K562 (cell line): ENCODE measurements around the gene PYROXD2. TPM values are rescaled to one million over a fixed set of nuclear protein-coding genes. Genes with fewer than 3 reads are reported as not detected.

ENCODE experiments used
- ATAC-seq: fragments of 200-7000 bp; cut with Tn5 transposase; 3 replicates; pipeline ENCODE4 v1.9.1; 2020; ENCODE audit warnings: moderate library complexity
- BruUV-seq: library from RNA; stranded (reverse); fragments of 400-500 nt; replicated peaks from 2 replicates; lab custom pipeline; 2021; lab: Mats Ljungman, UMichigan
- CTCF ChIA-PET: fragments of 300-600 bp; formaldehyde crosslinking; extraction: SDS; loops from one replicate; lab custom pipeline; 2021; ENCODE audit warnings: low intra/inter-chr PET ratio; lab: Yijun Ruan, JAX
- POLR2A ChIA-PET: fragments of 300-600, 350-650 bp; sonication (Branson Sonifier 250); formaldehyde crosslinking; extraction: SDS; loops from one replicate; lab custom pipeline; 2021; ENCODE audit warnings: antibody characterized with exemption, inconsistent platforms; lab: Yijun Ruan, JAX
- DNase-seq, 4 experiments: peaks; one replicate each; pipeline versions ENCODE4 v3.0.0 to v3.0.0-alpha.2; 2011 to 2018; ENCODE audit warnings: low spot score in 3 of 4, mixed read lengths in 3 of 4; ENCODE audit errors: extremely low read depth in 1 of 4
- FAIRE-seq: peaks from 2 replicates; lab custom pipeline; 2011; peaks lifted over from hg19 to GRCh38; lab: Jason Lieb, UNC
- H2AFZ ChIP-seq: 2 replicates; pipeline ENCODE4 v1.6.0; 2011; ENCODE audit warnings: low read depth, low read length, control low read depth, inconsistent platforms
- H3K27ac ChIP-seq: fragments of 200-600 bp; 3 replicates; pipeline ENCODE4 v1.8.0; 2011; ENCODE audit warnings: low read depth, mild to moderate bottlenecking, control low read depth, inconsistent platforms, low read length, moderate library complexity, mixed read lengths; ENCODE audit errors: extremely low read depth
- H3K27me3 ChIP-seq, 2 experiments: fragments of 300-600 bp in 1 of 2; 2 replicates in 1 of 2; 3 replicates in 1 of 2; pipeline versions ENCODE4 v1.6.0 to v1.8.0; 2011; ENCODE audit warnings: inconsistent platforms in 2 of 2, low read length in 2 of 2, mild to moderate bottlenecking in 1 of 2, mixed read lengths in 1 of 2, moderate library complexity in 1 of 2; ENCODE audit not compliant: control insufficient read depth in 2 of 2, insufficient read depth in 2 of 2
- H3K36me3 ChIP-seq: fragments of 300-600 bp; 3 replicates; pipeline ENCODE4 v1.8.0; 2011; ENCODE audit warnings: mild to moderate bottlenecking, low read length, inconsistent platforms; ENCODE audit not compliant: control insufficient read depth, insufficient read depth
- H3K4me1 ChIP-seq, 2 experiments: fragments of 200-600 bp in 1 of 2; replicated peaks in 1 of 2; 2 replicates in 1 of 2; 3 replicates in 1 of 2; pipeline versions ENCODE4 v1.5.1 to v1.8.0; 2011; ENCODE audit warnings: inconsistent platforms in 2 of 2, low read length in 2 of 2, mild to moderate bottlenecking in 1 of 2, mixed read lengths in 1 of 2, moderate library complexity in 1 of 2; ENCODE audit not compliant: control insufficient read depth in 2 of 2, insufficient read depth in 2 of 2
- H3K4me2 ChIP-seq: 2 replicates; pipeline ENCODE4 v1.6.1; 2011; ENCODE audit warnings: low read length, control low read depth, inconsistent platforms, mixed read lengths; ENCODE audit not compliant: insufficient read depth
- H3K4me3 ChIP-seq: fragments of 200-600 bp; sonication (generic), shearing (Covaris generic); 2 replicates; pipeline ENCODE4 v1.5.1; 2016; ENCODE audit warnings: control low read depth, inconsistent platforms
- H3K79me2 ChIP-seq: fragments of 200-600 bp; 3 replicates; pipeline ENCODE4 v1.8.0; 2011; ENCODE audit warnings: low read length, inconsistent platforms; ENCODE audit not compliant: control insufficient read depth, insufficient read depth
- H3K9ac ChIP-seq, 2 experiments: 2 replicates each; pipeline versions ENCODE4 v1.6.0 to v1.6.1; 2011; ENCODE audit warnings: low read depth in 2 of 2, low read length in 2 of 2, control low read depth in 1 of 2, inconsistent platforms in 1 of 2, mild to moderate bottlenecking in 1 of 2, mixed read lengths in 1 of 2; ENCODE audit not compliant: insufficient read depth in 1 of 2
- H3K9me1 ChIP-seq: one replicate; pipeline ENCODE4 v1.6.0; 2011; ENCODE audit warnings: inconsistent platforms, mild to moderate bottlenecking, low read length, moderate library complexity; ENCODE audit not compliant: control insufficient read depth, insufficient read depth
- H3K9me3 ChIP-seq: replicated peaks from 2 replicates; pipeline ENCODE4 v1.5.1; 2011; ENCODE audit warnings: low read depth, low read length, inconsistent platforms; ENCODE audit not compliant: control insufficient read depth, insufficient read depth
- H4K20me1 ChIP-seq: replicated peaks from 2 replicates; pipeline ENCODE4 v1.6.1; 2011; ENCODE audit warnings: low read length, inconsistent platforms, mixed read lengths; ENCODE audit not compliant: control insufficient read depth, insufficient read depth
- BHLHE40 ChIP-seq: IDR thresholded peaks from 2 replicates; pipeline ENCODE4 v1.6.1; 2011; ENCODE audit warnings: low read length, improper control_type of control experiment
- CXXC5 ChIP-seq: fragments of 250-450 bp; sonication (Bioruptor Pico); IDR thresholded peaks from 2 replicates; pipeline ENCODE4 v1.8.0; 2022; ENCODE audit warnings: inconsistent platforms, mild to moderate bottlenecking, moderate library complexity
- HNRNPK ChIP-seq: fragments of 200-400 bp; formaldehyde crosslinking; IDR thresholded peaks from one replicate; pipeline ENCODE4 v1.6.1; 2018; ENCODE audit warnings: mild to moderate bottlenecking, low read depth, low read length; ENCODE audit not compliant: poor library complexity, severe bottlenecking
- ILF3 ChIP-seq: fragments of 450-650 bp; IDR thresholded peaks from 2 replicates; pipeline ENCODE4 v1.6.1; 2018; ENCODE audit warnings: antibody characterized with exemption, mild to moderate bottlenecking, moderate library complexity, borderline replicate concordance
- MBD2 ChIP-seq: sonication (generic); IDR thresholded peaks from 2 replicates; pipeline ENCODE4 v1.6.1; 2016; ENCODE audit warnings: low read depth, borderline replicate concordance
- MTA3 ChIP-seq: fragments of 450-650 bp; formaldehyde crosslinking; IDR thresholded peaks from 2 replicates; pipeline ENCODE4 v1.6.1; 2017; ENCODE audit warnings: mild to moderate bottlenecking, borderline replicate concordance
- NFYB ChIP-seq: IDR thresholded peaks from 2 replicates; pipeline ENCODE4 v1.6.1; 2011; ENCODE audit warnings: mild to moderate bottlenecking, moderate library complexity; ENCODE audit not compliant: insufficient read length; ENCODE audit errors: extremely low read depth
- PML ChIP-seq: IDR thresholded peaks from 2 replicates; pipeline ENCODE4 v1.6.1; 2012; ENCODE audit warnings: low read length, inconsistent platforms
- SLC30A9 ChIP-seq: fragments of 250-450 bp; sonication (Bioruptor Pico); IDR thresholded peaks from 2 replicates; pipeline ENCODE4 v1.8.0; 2022; ENCODE audit warnings: mild to moderate bottlenecking, moderate library complexity
- YY1 ChIP-seq, 3 experiments: IDR thresholded peaks; 2 replicates each; pipeline ENCODE4 v1.6.1; 2011; ENCODE audit warnings: low read length in 2 of 3, mild to moderate bottlenecking in 2 of 3, moderate library complexity in 2 of 3, borderline replicate concordance in 1 of 3, control low read depth in 1 of 3, low read depth in 1 of 3; ENCODE audit not compliant: insufficient read depth in 3 of 3, insufficient replicate concordance in 2 of 3, control insufficient read depth in 1 of 3, insufficient read length in 1 of 3; ENCODE audit errors: extremely low read depth in 1 of 3
- ZNF717 ChIP-seq: fragments of 250-450 bp; sonication (Bioruptor Pico); IDR thresholded peaks from 2 replicates; pipeline ENCODE4 v1.5.0; 2021
- WGBS: fragments of 100-300 bp; shearing (Covaris generic); methylation state at CpG from one replicate; pipeline ENCODE4 v1.1.6; 2016; ENCODE audit warnings: low coverage, mixed read lengths; ENCODE audit not compliant: insufficient coverage; ENCODE audit errors: missing lambda C conversion rate; 5-methylcytosine and 5-hydroxymethylcytosine counted together
- in situ Hi-C: fragments of 300-500 bp; cut with MboI; formaldehyde crosslinking; loops from 4 replicates; pipeline ENCODE4 v1.15.0; 2018; ENCODE audit warnings: inconsistent platforms, mixed read lengths
- intact Hi-C: fragments of 100-400 bp; cut with micrococcal nuclease; formaldehyde crosslinking; loops from 2 replicates; pipeline ENCODE4 v1.14.2; 2022
- polyA plus RNA-seq, 8 experiments: library from polyadenylated mRNA; depleted of rRNA in 4 of 8; stranded (reverse) in 5 of 8; unstranded in 3 of 8; fragments of >200 nt; fragmentation: Nextera tagmentation in 2 of 8; fragmentation: Illumina TruSeq in 1 of 8; extraction: Ambion mirVana in 2 of 8; extraction: Trizol in 1 of 8; gene quantifications; 2 replicates each; pipeline versions ENCODE4 v1.2.1 to v1.2.3, GENCODE V29; 2011 to 2014; ENCODE audit warnings: inconsistent platforms in 1 of 8, missing spikeins in 1 of 8
- total RNA-seq, 7 experiments: library from RNA; depleted of rRNA in 6 of 7; stranded (reverse); fragments of >200 nt in 6 of 7; fragmentation: Illumina TruSeq in 2 of 7; extraction: Trizol in 2 of 7; gene quantifications; 2 replicates each; pipeline versions ENCODE4 v1.2.1 to v1.2.3, GENCODE V29; 2011 to 2021; ENCODE audit warnings: low replicate concordance in 1 of 7
- TF ChIP-seq, protein P1 (sequence below), 2 experiments: fragments of 150-350 bp in 1 of 2; IDR thresholded peaks; 2 replicates each; pipeline ENCODE4 v1.6.1; 2012 to 2016; ENCODE audit warnings: low read depth in 2 of 2, low read length in 2 of 2, mild to moderate bottlenecking in 1 of 2, moderate library complexity in 1 of 2

The PYROXD2 gene
- total and polyA plus RNA-seq, 9 of the 15 experiments (the other 6 are each of a cell fraction or from before 2014, with no cell fraction given) = 0.14 to 1.4 (median 0.58) TPM

DNA sequence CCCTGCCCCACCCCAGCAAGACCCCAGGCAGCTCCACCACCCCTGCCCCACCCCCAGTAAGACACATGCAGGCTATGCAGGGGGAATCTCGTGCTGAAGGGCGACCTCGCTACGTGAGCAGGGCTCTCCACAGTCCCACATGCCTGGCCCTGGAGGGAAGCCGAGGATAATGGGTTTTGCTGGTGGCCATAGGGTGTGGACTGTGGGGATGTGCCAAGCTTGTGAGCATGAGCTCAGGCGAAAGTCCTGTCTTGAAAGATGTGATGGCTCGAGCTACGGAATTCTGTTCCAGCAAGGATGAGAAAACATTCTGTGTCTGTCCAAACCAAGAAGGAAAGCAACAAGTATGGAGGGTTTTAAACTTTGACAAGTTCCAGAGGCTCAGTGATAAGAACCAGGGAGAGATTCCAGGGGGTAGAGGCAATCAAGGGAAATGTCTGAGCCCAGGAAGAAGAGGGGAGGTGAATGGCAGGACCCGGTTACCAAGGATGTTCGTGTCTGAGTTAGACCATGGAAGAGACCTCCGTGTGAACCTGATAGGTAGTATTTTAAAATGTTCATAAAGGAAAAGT lies 63.1 kb downstream of the PYROXD2 start:
- Histone ChIP-seq H3K27me3 (peaks cover 10 to 39% of the 10 kb centered on the region in 2 experiments; a peak in 4 of 5 replicates), H3K4me2 (no peak overlapping the region), H3K4me1 (no peaks in the 10 kb centered on the region; a peak in 1 of 5 replicates), H3K36me3 (no peaks in the 10 kb centered on the region), H3K4me3 (no peak overlapping the region), H3K9me1 (no peaks in the 10 kb centered on the region), H2AFZ (no peak overlapping the region), H3K79me2 (no peaks in the 10 kb centered on the region), H3K27ac (no peak overlapping the region), H4K20me1 (no peaks in the 10 kb centered on the region)
- 0% methylated on average over 10 of the region's 11 CpGs for WGBS
- no TSS peak for BruUV-seq
- ATAC-seq (no peak), DNase-seq (no peak), FAIRE-seq (no peak)
- in situ Hi-C loops (no loop called here), intact Hi-C loops (no loop called here)
- no peak for TF ChIP-seq ILF3
- TF ChIP-seq NFYB = no peak
- no peak for TF ChIP-seq CXXC5 (CRISPR knock-in tag)
- no peak for TF ChIP-seq MTA3
- TF ChIP-seq PML = no peak
- no peak for TF ChIP-seq MBD2
- TF ChIP-seq, all 486 proteins: peak for 0
- POLR2A ChIA-PET = interaction anchor here (0.7 kb wide), 1 partner anchor 137 kb away, joined by 3 read pairs; no protein-coding TSS in a partner anchor
- Histone ChIP-seq H3K9me3 (no peaks in the 10 kb centered on the region), H3K9ac (no peak overlapping the region)
- CTCF ChIA-PET = no interaction called here

DNA sequence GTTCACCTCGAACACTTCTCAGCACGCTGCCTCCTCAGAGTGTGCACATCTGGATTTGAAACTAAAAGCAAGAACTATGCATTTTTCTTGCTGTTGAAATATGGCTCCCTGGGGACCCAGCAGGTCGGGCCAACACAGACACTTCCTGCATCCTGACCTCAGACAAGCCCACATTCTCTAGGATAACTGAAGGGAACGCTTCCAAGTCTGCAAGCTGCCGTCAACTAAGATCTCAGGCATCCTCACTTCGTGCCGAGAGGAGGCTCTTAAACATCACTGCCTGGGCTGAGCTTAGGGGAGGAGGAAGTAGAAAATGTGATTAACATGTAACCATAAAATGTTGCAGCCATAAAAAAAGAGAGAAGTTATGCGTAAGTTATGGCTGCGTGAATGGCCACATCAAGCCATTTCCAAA lies 65.5 kb downstream of the PYROXD2 start:
- ChIA-PET CTCF (no interaction called here), POLR2A (no interaction called here)
- no peak overlapping the region for H3K27ac ChIP-seq
- in situ Hi-C loops (no loop called here), intact Hi-C loops (no loop called here)
- TF ChIP-seq HNRNPK = no peak
- no peak for TF ChIP-seq SLC30A9 (CRISPR knock-in tag)
- TF ChIP-seq, protein P1, sequence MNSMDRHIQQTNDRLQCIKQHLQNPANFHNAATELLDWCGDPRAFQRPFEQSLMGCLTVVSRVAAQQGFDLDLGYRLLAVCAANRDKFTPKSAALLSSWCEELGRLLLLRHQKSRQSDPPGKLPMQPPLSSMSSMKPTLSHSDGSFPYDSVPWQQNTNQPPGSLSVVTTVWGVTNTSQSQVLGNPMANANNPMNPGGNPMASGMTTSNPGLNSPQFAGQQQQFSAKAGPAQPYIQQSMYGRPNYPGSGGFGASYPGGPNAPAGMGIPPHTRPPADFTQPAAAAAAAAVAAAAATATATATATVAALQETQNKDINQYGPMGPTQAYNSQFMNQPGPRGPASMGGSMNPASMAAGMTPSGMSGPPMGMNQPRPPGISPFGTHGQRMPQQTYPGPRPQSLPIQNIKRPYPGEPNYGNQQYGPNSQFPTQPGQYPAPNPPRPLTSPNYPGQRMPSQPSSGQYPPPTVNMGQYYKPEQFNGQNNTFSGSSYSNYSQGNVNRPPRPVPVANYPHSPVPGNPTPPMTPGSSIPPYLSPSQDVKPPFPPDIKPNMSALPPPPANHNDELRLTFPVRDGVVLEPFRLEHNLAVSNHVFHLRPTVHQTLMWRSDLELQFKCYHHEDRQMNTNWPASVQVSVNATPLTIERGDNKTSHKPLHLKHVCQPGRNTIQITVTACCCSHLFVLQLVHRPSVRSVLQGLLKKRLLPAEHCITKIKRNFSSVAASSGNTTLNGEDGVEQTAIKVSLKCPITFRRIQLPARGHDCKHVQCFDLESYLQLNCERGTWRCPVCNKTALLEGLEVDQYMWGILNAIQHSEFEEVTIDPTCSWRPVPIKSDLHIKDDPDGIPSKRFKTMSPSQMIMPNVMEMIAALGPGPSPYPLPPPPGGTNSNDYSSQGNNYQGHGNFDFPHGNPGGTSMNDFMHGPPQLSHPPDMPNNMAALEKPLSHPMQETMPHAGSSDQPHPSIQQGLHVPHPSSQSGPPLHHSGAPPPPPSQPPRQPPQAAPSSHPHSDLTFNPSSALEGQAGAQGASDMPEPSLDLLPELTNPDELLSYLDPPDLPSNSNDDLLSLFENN (IDR thresholded peaks at IDR 0.05; ENCODE audit: low read depth in 2 of 2, low read length in 2 of 2) = no peak
- no peak for TF ChIP-seq YY1 (IDR thresholded peaks at IDR 0.05; ENCODE audit: borderline replicate concordance in 1 of 3, control insufficient read depth in 1 of 3, extremely low read depth in 1 of 3, insufficient read depth in 3 of 3, insufficient read length in 1 of 3, insufficient replicate concordance in 2 of 3, low read depth in 1 of 3, low read length in 2 of 3)
- TF ChIP-seq BHLHE40 = no peak
- TF ChIP-seq ZNF717 (CRISPR knock-in tag) = no peak
- no peak for DNase-seq
- no peak for ATAC-seq
- 4% methylated on average over 9 of the region's 9 CpGs for WGBS
- no peaks in the 10 kb centered on the region for H3K9me1 ChIP-seq
- FAIRE-seq = no peak
- H4K20me1 ChIP-seq = no peaks in the 10 kb centered on the region
- H3K27me3 ChIP-seq = peaks cover 10 to 39% of the 10 kb centered on the region in 2 experiments; a peak in 4 of 5 replicates
- no peaks in the 10 kb centered on the region for H3K79me2 ChIP-seq
- H3K9ac ChIP-seq = no peak overlapping the region
- no TSS peak for BruUV-seq
- no peak overlapping the region for H3K4me2 ChIP-seq
- H3K9me3 ChIP-seq = no peaks in the 10 kb centered on the region; the same call in 1 of the 2 replicates
- no peak overlapping the region for H2AFZ ChIP-seq
- H3K4me1 ChIP-seq = no peaks in the 10 kb centered on the region; a peak in 1 of 5 replicates
- no peaks in the 10 kb centered on the region for H3K36me3 ChIP-seq
- H3K4me3 ChIP-seq = no peak overlapping the region
